Activated T-helper 1 cell treated with anti-CD3 and anti-CD28 coated beads, Interleukin-12 subunit alpha, Interleukin-12 subunit beta, Interleukin-2, Interleukin-4 antibody, amounts not matched to agents 30 ng/mL and 10 ng/mL and 1 ng/mL, durations not matched to agents 14 hours and 24 hours and 36 hours (primary cell): ENCODE data around the gene UCN. TPM values are rescaled to one million over a fixed set of nuclear protein-coding genes. Genes with fewer than 3 reads are reported as not detected.
A peak's percentile ranks its signal among the peaks of the same experiment; 100 is the strongest.
"Not testable (repeated sequence)": the region's sequence is repeated elsewhere in the genome, so short reads cannot be mapped to it uniquely, and the experiment has no call there.

Source experiments
- DNase-seq: peaks from one replicate; pipeline ENCODE4 v3.0.0; 2021; ENCODE audit warnings: low spot score
- H3K27ac Mint-ChIP-seq: one replicate; pipeline ENCODE4 v1.8.0; 2021; ENCODE audit warnings: mild to moderate bottlenecking, mixed read lengths
- H3K27me3 Mint-ChIP-seq: one replicate; pipeline ENCODE4 v1.8.0; 2022; ENCODE audit warnings: mild to moderate bottlenecking, moderate library complexity, mixed read lengths; ENCODE audit not compliant: insufficient read depth
- H3K36me3 Mint-ChIP-seq: one replicate; pipeline ENCODE4 v1.8.0; 2021; ENCODE audit warnings: low read depth, mixed read lengths
- H3K4me1 Mint-ChIP-seq: one replicate; pipeline ENCODE4 v1.8.0; 2021; ENCODE audit warnings: low read depth, mixed read lengths
- H3K4me3 Mint-ChIP-seq: one replicate; pipeline ENCODE4 v1.8.0; 2021; ENCODE audit warnings: mild to moderate bottlenecking, moderate library complexity, mixed read lengths
- H3K9me3 Mint-ChIP-seq: one replicate; pipeline ENCODE4 v1.8.0; 2021; ENCODE audit warnings: mixed read lengths
- intact Hi-C: fragments of 100-400 bp; cut with micrococcal nuclease; formaldehyde crosslinking; loops from one replicate; pipeline ENCODE4 v1.15.1; 2024
- total RNA-seq: library from RNA; stranded (reverse); gene quantifications from 2 replicates; pipeline ENCODE4 v1.2.3, GENCODE V29; 2022

The UCN gene
- total RNA-seq, result 1.4 and 1.8 TPM in 2 replicates

GRCh38 chr2:27308359-27308881 lies at the start of gene UCN:
UCN (minus strand) TSS chr2:27308445; CDS start chr2:27307895, 550 bp downstream.
- H3K4me1 Mint-ChIP-seq, result peaks cover 1% of the 10 kb centered on the region
- no peak within 1 kb of the TSS for H3K4me3 Mint-ChIP-seq
- H3K27ac Mint-ChIP-seq, result no peak within 1 kb of the TSS
- no peak for DNase-seq
- H3K27me3 Mint-ChIP-seq, result peaks cover 17% of the 10 kb centered on the region
- no peaks in the 10 kb centered on the region for H3K9me3 Mint-ChIP-seq
- H3K36me3 Mint-ChIP-seq, result peaks cover 10% of the 10 kb centered on the region
- intact Hi-C loops, result loop anchor here (2.0 kb wide), 1 partner anchor 14 kb away; the partner anchor contains the start of gene MPV17

DNA sequence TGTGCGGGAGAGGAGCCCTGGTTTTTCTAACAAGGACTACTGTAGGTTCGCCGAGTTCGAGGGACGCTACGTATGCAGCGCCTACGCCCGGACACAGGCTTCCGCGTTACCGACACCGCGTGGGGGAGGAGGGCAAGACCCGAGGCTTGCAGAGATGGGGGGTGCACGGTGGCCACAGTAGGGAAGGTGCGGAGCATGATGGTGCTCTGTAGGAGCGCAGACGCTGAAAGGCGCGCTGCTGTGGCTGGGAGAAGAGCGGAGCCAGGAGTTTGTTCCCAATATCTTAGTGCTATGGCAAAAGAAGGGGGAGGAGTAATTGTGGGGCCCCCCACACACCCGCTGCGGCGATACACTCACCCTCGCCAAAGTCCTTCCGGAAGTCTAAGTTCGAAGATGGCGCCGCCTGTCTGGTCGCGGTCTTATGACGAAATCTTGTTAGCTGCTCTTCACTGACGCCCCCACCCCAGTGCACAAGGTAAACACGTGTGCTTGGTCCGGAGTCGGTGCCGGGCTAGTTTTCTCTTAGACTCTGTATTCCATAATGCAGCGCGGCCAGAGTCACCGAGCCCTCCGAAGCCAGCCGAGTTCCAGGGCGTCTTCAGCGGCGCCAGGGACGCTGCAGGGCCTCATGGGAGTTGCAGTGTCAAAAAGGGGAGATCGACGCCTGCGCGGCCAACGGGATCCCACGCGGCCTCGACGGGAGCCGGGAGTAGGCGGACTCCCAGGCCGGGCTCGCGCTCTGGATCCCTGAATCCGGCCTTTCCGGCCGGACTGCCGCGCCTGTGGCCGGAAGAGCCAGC lies 48.3 kb upstream of the UCN start, which contains the start of gene GTF3C2:
Gene GTF3C2, minus strand, starts transcription at position 383 of the 800 bp plus-strand sequence. CDS start 13,210 bp downstream, outside the sequence.
- no peaks in the 10 kb centered on the region for H3K9me3 Mint-ChIP-seq
- peaks cover 47% of the 10 kb centered on the region for H3K4me1 Mint-ChIP-seq
- no peaks in the 10 kb centered on the region for H3K27me3 Mint-ChIP-seq
- peak within 1 kb of the TSS; percentile 98 for H3K4me3 Mint-ChIP-seq
- peaks cover 11% of the 10 kb centered on the region for H3K36me3 Mint-ChIP-seq
- intact Hi-C loops, result loop anchor here (1.0 to 10.0 kb wide), 14 partner anchors 14 to 1538 kb away; partner anchors contain the start of genes AGBL5, ASXL2, ATRAID and EIF2B4
- DNase-seq, result peak; percentile 89
- peak within 1 kb of the TSS; percentile 99 for H3K27ac Mint-ChIP-seq

DNA sequence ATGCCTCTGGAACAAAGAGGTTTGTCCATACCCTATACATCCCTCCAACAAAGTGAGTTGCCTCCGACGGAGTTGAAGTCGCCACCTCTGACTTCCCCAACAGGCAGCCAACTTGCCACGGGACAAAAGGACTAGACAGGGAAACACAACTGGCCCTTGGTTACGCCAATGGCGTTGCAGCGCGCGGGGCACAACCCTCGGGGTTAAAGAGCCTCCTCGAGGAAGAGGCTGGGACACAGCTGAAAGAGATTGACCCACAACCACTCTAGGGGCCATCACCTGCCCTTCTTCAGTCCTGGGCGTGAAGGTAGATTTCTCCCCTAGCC lies 47.8 kb upstream of the UCN start:
- Mint-ChIP-seq H3K4me1 (peaks cover 49% of the 10 kb centered on the region), H3K4me3 (peak overlapping the region; percentile 98), H3K9me3 (no peaks in the 10 kb centered on the region), H3K27ac (peak overlapping the region; percentile 99), H3K36me3 (peaks cover 11% of the 10 kb centered on the region), H3K27me3 (no peaks in the 10 kb centered on the region)
- peak; percentile 53 for DNase-seq
- intact Hi-C loops, result loop anchor here (1.0 to 10.0 kb wide), 14 partner anchors 14 to 1539 kb away; partner anchors contain the start of genes AGBL5, ASXL2, ATRAID and EIF2B4

GRCh38 chr2:27354597-27354927 lies 46.3 kb upstream of the UCN start:
- no peak for DNase-seq
- Mint-ChIP-seq H3K4me1 (peaks cover 54% of the 10 kb centered on the region), H3K36me3 (peaks cover 13% of the 10 kb centered on the region), H3K9me3 (no peaks in the 10 kb centered on the region), H3K27ac (no peak overlapping the region), H3K4me3 (peak overlapping the region; percentile 62), H3K27me3 (no peaks in the 10 kb centered on the region)
- intact Hi-C loops, result loop anchor here (10.0 kb wide), 1 partner anchor 1540 kb away; the partner anchor contains the start of gene WDR43

DNA sequence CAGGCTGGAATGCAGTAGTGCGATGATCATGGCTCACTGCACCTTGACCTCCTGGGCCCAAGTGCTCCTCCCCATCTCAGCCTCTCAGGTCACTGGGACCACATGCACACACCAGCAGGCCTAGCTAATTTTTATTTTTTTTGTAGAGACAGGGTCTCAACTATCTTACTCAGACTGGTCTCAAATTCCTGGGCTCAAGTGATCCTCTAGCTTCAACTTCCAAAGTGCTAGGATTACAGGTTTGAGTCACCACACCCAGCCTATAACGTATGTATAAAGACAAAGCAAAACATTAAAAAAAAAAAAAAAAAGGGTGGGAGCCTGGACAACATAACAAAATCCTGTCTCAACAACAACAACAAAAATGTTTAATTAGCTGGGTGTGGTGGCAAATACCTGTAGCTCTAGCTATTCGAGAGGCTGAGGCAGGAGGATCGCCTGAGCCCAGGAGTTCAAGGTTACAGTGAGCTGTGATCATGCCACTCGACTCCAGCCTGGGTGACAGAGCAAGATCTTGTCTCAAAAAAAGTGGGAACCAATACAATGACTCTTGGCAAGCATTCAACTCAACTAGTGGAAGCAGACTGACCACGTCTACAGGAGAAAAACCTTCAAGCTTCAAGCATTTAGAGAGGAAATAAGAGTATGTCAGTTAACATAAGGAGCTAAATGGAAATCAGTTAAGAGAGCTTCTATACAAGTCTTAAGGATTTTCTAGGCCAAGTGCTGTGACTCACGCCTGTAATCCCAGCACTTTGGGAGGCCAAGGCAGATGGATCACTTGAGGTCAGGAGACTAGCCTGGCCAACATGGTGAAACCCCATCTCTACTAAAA lies 45.7 kb upstream of the UCN start:
- DNase-seq, result no peak
- Mint-ChIP-seq H3K27ac (no peak overlapping the region), H3K4me3 (peak overlapping the region; percentile 62), H3K36me3 (peaks cover 13% of the 10 kb centered on the region), H3K4me1 (peaks cover 54% of the 10 kb centered on the region), H3K27me3 (no peaks in the 10 kb centered on the region), H3K9me3 (no peaks in the 10 kb centered on the region)
- intact Hi-C loops, result loop anchor here (10.0 kb wide), 1 partner anchor 1541 kb away; the partner anchor contains the start of gene WDR43

DNA sequence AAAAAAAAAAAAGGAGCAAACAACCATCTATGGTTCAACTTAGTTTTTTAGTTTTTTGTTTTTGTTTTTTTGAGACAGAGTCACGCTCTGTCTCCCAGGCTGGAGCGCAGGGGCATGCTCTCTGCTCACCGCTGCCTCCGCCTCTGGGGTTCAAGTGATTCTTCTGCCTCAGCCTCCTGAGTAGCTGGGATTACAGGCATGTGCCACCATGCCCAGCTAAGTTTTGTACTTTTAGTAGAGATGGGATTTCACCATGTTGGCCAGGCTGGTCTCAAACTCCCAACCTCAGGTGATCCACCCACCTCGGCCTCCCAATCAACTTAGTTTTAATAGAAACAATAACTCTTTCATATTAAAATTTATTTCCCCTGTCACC lies 45.1 kb upstream of the UCN start:
- not testable (repeated sequence) for H3K4me3 Mint-ChIP-seq, DNase-seq, H3K9me3 Mint-ChIP-seq, H3K27me3 Mint-ChIP-seq, H3K27ac Mint-ChIP-seq
- intact Hi-C loops, result loop anchor here (10.0 kb wide), 1 partner anchor 1541 kb away; the partner anchor contains the start of gene WDR43
- H3K36me3 Mint-ChIP-seq, result peaks cover 11% of the 10 kb centered on the region
- H3K4me1 Mint-ChIP-seq, result peaks cover 49% of the 10 kb centered on the region

GRCh38 chr2:27351802-27352598 lies 43.8 kb upstream of the UCN start:
- Mint-ChIP-seq H3K4me3 (no peak overlapping the region), H3K27ac (peak overlapping the region; percentile 36), H3K27me3 (no peaks in the 10 kb centered on the region), H3K4me1 (peaks cover 48% of the 10 kb centered on the region), H3K36me3 (peaks cover 15% of the 10 kb centered on the region), H3K9me3 (no peaks in the 10 kb centered on the region)
- intact Hi-C loops, result loop anchor here (1.0 to 10.0 kb wide), 2 partner anchors 29 to 1543 kb away; partner anchors contain the start of genes MPV17 and WDR43
- DNase-seq, result no peak

GRCh38 chr2:27350106-27350693 lies 42.0 kb upstream of the UCN start:
- Mint-ChIP-seq H3K4me3 (no peak overlapping the region), H3K4me1 (peaks cover 44% of the 10 kb centered on the region), H3K27ac (no peak overlapping the region), H3K27me3 (no peaks in the 10 kb centered on the region), H3K9me3 (no peaks in the 10 kb centered on the region), H3K36me3 (peaks cover 12% of the 10 kb centered on the region)
- DNase-seq, result no peak
- intact Hi-C loops, result loop anchor here (10.0 kb wide), 1 partner anchor 1545 kb away; the partner anchor contains the start of gene WDR43

- H3K9me3 Mint-ChIP-seq, result no peaks in the 10 kb centered on the region
- no peak for DNase-seq
- H3K4me1 Mint-ChIP-seq, result peaks cover 27% of the 10 kb centered on the region
- no peak overlapping the region for H3K4me3 Mint-ChIP-seq
- intact Hi-C loops, result no loop called here
- H3K36me3 Mint-ChIP-seq, result peaks cover 14% of the 10 kb centered on the region
- H3K27ac Mint-ChIP-seq, result no peak overlapping the region
- H3K27me3 Mint-ChIP-seq, result no peaks in the 10 kb centered on the region
Measured at GRCh38 chr2:27347641-27348040, 39.4 kb upstream of the UCN start.

DNA sequence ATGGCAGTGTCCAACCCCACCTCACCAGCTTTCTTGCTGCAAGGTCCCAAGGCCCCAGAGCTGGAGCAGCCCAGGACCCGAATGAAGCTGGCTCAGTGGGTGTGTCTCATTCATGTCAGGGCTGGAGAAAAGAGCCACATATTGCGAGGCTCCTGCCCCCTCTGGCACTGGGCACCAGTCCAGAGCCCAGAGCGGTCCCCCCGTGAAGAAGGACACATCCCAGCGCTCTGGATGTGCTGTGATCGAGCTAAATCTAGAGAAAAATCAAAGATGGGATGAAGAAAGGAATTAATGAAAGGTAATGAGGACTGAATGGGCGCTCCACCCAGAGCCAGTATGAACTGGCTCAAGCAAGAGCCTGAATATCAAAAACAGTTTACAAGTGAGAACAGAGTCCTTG lies 27.9 kb upstream of the UCN start:
- Mint-ChIP-seq H3K4me3 (no peak overlapping the region), H3K27ac (no peak overlapping the region), H3K36me3 (peaks cover 38% of the 10 kb centered on the region), H3K27me3 (no peaks in the 10 kb centered on the region), H3K9me3 (no peaks in the 10 kb centered on the region), H3K4me1 (no peaks in the 10 kb centered on the region)
- DNase-seq, result no peak
- intact Hi-C loops, result no loop called here

GRCh38 chr2:27335311-27335710 lies 27.1 kb upstream of the UCN start:
- intact Hi-C loops, result no loop called here
- peaks cover 35% of the 10 kb centered on the region for H3K36me3 Mint-ChIP-seq
- H3K4me3 Mint-ChIP-seq, result no peak overlapping the region
- no peaks in the 10 kb centered on the region for H3K27me3 Mint-ChIP-seq
- no peaks in the 10 kb centered on the region for H3K9me3 Mint-ChIP-seq
- H3K4me1 Mint-ChIP-seq, result no peaks in the 10 kb centered on the region
- no peak overlapping the region for H3K27ac Mint-ChIP-seq
- DNase-seq, result no peak

- H3K4me3 Mint-ChIP-seq, result peak overlapping the region; percentile 36
- H3K36me3 Mint-ChIP-seq, result peaks cover 42% of the 10 kb centered on the region
- intact Hi-C loops, result loop anchor here (5.0 kb wide), 1 partner anchor 977 kb away; the partner anchor contains the start of genes ADGRF3 and SELENOI
- H3K9me3 Mint-ChIP-seq, result no peaks in the 10 kb centered on the region
- H3K4me1 Mint-ChIP-seq, result peaks cover 32% of the 10 kb centered on the region
- no peaks in the 10 kb centered on the region for H3K27me3 Mint-ChIP-seq
- H3K27ac Mint-ChIP-seq, result peak overlapping the region; percentile 9
- no peak for DNase-seq
Measured at GRCh38 chr2:27324720-27325119, 16.5 kb upstream of the UCN start.
